Hepatocyte (in vitro differentiated cells): ENCODE results near the gene GPR161.

Experiments used
- CTCF ChIP-seq: fragments of 200-600 bp; sonication (generic); IDR thresholded peaks from 2 replicates; pipeline ENCODE4 v1.5.1; 2016; ENCODE audit warnings: antibody characterized with exemption, mild to moderate bottlenecking; ENCODE audit not compliant: poor library complexity
- EZH2 ChIP-seq: fragments of 200-600 bp; sonication (generic); IDR thresholded peaks from 2 replicates; pipeline ENCODE4 v1.6.1; 2016; ENCODE audit warnings: antibody characterized with exemption, mild to moderate bottlenecking, borderline replicate concordance
- EZH2phosphoT487 ChIP-seq: fragments of 200-600 bp; sonication (generic); IDR thresholded peaks from one replicate; pipeline ENCODE4 v1.6.1; 2018; ENCODE audit warnings: antibody characterized with exemption, mild to moderate bottlenecking, low read depth, moderate library complexity; ENCODE audit not compliant: unreplicated experiment, severe bottlenecking

GRCh38 chr1:168105846-168106245 is 30.9 kb downstream of the GPR161 start:
- no peak for TF ChIP-seq EZH2phosphoT487
- no peak for TF ChIP-seq CTCF
- no peak for TF ChIP-seq EZH2
